ENCODE data around the gene KNSTRN.

DNA sequence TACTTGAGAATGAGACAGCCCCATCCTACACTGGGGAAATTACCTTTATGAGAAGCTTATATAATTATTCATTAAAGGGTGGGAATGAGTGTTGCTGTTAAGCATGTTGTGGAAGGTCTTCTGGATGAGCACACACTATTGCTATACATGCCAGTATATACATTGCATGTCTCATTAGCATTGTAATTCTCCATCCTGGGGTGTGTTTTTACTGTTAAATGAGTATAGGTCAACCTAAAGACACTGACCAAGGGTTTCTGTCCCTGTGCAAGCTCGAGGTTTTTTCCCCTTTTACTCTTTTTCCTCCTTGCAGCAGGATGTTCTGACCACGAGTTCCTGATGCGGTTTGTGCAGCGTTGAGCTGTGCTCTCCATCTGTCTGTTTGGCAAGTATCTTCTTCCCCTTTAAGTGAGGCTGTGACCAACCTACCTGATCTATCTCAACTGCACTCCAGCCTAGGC is 15.9 kb downstream of the KNSTRN start:
- TF ChIP-seq, protein P1, sequence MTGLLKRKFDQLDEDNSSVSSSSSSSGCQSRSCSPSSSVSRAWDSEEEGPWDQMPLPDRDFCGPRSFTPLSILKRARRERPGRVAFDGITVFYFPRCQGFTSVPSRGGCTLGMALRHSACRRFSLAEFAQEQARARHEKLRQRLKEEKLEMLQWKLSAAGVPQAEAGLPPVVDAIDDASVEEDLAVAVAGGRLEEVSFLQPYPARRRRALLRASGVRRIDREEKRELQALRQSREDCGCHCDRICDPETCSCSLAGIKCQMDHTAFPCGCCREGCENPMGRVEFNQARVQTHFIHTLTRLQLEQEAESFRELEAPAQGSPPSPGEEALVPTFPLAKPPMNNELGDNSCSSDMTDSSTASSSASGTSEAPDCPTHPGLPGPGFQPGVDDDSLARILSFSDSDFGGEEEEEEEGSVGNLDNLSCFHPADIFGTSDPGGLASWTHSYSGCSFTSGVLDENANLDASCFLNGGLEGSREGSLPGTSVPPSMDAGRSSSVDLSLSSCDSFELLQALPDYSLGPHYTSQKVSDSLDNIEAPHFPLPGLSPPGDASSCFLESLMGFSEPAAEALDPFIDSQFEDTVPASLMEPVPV (CRISPR knock-in tag; IDR thresholded peaks at IDR 0.05) = no peak
- TF ChIP-seq TAF1 (CRISPR knock-in tag; IDR thresholded peaks at IDR 0.05) (no peak), POLR2A (IDR thresholded peaks at IDR 0.05; ENCODE audit: insufficient read depth in 1 of 2, low read depth in 2 of 2, low read length in 2 of 2) (no peak)
- TF ChIP-seq, protein P2, sequence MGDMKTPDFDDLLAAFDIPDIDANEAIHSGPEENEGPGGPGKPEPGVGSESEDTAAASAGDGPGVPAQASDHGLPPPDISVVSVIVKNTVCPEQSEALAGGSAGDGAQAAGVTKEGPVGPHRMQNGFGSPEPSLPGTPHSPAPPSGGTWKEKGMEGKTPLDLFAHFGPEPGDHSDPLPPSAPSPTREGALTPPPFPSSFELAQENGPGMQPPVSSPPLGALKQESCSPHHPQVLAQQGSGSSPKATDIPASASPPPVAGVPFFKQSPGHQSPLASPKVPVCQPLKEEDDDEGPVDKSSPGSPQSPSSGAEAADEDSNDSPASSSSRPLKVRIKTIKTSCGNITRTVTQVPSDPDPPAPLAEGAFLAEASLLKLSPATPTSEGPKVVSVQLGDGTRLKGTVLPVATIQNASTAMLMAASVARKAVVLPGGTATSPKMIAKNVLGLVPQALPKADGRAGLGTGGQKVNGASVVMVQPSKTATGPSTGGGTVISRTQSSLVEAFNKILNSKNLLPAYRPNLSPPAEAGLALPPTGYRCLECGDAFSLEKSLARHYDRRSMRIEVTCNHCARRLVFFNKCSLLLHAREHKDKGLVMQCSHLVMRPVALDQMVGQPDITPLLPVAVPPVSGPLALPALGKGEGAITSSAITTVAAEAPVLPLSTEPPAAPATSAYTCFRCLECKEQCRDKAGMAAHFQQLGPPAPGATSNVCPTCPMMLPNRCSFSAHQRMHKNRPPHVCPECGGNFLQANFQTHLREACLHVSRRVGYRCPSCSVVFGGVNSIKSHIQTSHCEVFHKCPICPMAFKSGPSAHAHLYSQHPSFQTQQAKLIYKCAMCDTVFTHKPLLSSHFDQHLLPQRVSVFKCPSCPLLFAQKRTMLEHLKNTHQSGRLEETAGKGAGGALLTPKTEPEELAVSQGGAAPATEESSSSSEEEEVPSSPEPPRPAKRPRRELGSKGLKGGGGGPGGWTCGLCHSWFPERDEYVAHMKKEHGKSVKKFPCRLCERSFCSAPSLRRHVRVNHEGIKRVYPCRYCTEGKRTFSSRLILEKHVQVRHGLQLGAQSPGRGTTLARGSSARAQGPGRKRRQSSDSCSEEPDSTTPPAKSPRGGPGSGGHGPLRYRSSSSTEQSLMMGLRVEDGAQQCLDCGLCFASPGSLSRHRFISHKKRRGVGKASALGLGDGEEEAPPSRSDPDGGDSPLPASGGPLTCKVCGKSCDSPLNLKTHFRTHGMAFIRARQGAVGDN (CRISPR knock-in tag; IDR thresholded peaks at IDR 0.05) = no peak
